Measurements from ENCODE around the gene DPP6.

DNA sequence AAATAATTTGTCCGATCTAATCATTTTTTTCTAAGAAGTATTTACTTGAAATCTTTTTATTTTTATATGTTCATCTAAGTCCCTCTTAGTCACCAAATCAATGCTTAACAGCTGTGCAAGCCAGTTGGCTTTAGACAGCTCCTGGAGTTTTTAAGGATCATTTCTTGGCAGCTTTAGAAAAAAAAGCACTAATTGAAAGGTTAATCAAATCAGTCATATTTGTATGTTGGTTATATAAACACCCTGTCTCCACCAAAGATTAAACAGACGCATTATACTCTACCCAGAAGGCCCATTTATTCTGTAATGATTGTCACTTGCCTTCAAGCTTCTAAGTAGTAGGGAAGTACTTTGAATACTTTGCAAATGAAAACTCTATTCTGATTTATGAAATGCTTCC lies 890.5 kb downstream of the DPP6 start:
- TF ChIP-seq, protein P1, sequence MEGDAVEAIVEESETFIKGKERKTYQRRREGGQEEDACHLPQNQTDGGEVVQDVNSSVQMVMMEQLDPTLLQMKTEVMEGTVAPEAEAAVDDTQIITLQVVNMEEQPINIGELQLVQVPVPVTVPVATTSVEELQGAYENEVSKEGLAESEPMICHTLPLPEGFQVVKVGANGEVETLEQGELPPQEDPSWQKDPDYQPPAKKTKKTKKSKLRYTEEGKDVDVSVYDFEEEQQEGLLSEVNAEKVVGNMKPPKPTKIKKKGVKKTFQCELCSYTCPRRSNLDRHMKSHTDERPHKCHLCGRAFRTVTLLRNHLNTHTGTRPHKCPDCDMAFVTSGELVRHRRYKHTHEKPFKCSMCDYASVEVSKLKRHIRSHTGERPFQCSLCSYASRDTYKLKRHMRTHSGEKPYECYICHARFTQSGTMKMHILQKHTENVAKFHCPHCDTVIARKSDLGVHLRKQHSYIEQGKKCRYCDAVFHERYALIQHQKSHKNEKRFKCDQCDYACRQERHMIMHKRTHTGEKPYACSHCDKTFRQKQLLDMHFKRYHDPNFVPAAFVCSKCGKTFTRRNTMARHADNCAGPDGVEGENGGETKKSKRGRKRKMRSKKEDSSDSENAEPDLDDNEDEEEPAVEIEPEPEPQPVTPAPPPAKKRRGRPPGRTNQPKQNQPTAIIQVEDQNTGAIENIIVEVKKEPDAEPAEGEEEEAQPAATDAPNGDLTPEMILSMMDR (conservative IDR thresholded peaks at IDR 0.05; ENCODE audit: low read depth, low read length), result no peak
- TF ChIP-seq EZH2 (IDR thresholded peaks at IDR 0.05; ENCODE audit: low read length, unreplicated experiment), result no peak
